Mesenchymal stem cell (in vitro differentiated cells and primary cell): ENCODE measurements around the gene ERI3.

Experiments
- DNase-seq: peaks from one replicate; pipeline ENCODE4 v3.0.0-alpha.2; 2013
- H2AFZ ChIP-seq: one replicate; pipeline ENCODE4 v1.6.1; 2013; ENCODE audit warnings: low read depth, mild to moderate bottlenecking, control low read depth, inconsistent platforms, low read length, moderate library complexity
- H2AK5ac ChIP-seq: 2 replicates; pipeline ENCODE4 v1.6.1; 2013; ENCODE audit warnings: low read length, moderate library complexity, mild to moderate bottlenecking, inconsistent platforms; ENCODE audit not compliant: severe bottlenecking
- H2BK120ac ChIP-seq: one replicate; pipeline ENCODE4 v1.6.1; 2013; ENCODE audit warnings: low read depth, mild to moderate bottlenecking, inconsistent platforms, low read length, moderate library complexity
- H2BK12ac ChIP-seq, 2 experiments: one replicate each; pipeline ENCODE4 v1.6.1; 2013; ENCODE audit warnings: inconsistent platforms in 2 of 2, low read length in 2 of 2, mild to moderate bottlenecking in 2 of 2, moderate library complexity in 2 of 2, control low read depth in 1 of 2
- H2BK15ac ChIP-seq: one replicate; pipeline ENCODE4 v1.6.1; 2013; ENCODE audit warnings: mild to moderate bottlenecking, low read depth, inconsistent platforms; ENCODE audit not compliant: poor library complexity, severe bottlenecking
- H2BK5ac ChIP-seq: 2 replicates; pipeline ENCODE4 v1.6.1; 2013; ENCODE audit warnings: low read depth, mild to moderate bottlenecking, low read length, control low read depth, inconsistent platforms; ENCODE audit not compliant: poor library complexity, severe bottlenecking
- H3K14ac ChIP-seq, 2 experiments: one replicate each; pipeline ENCODE4 v1.6.1; 2013; ENCODE audit warnings: inconsistent platforms in 2 of 2, low read length in 2 of 2, control low read depth in 1 of 2, mild to moderate bottlenecking in 1 of 2, moderate library complexity in 1 of 2
- H3K18ac ChIP-seq, 2 experiments: one replicate each; pipeline ENCODE4 v1.6.1; 2013; ENCODE audit warnings: inconsistent platforms in 2 of 2, low read length in 2 of 2, control low read depth in 1 of 2, low read depth in 1 of 2, mild to moderate bottlenecking in 1 of 2
- H3K23ac ChIP-seq, 2 experiments: one replicate each; pipeline ENCODE4 v1.6.1; 2013; ENCODE audit warnings: inconsistent platforms in 2 of 2, low read length in 2 of 2, mild to moderate bottlenecking in 2 of 2, moderate library complexity in 2 of 2, control low read depth in 1 of 2
- H3K27ac ChIP-seq: 2 replicates; pipeline ENCODE4 v1.5.1; 2013; ENCODE audit warnings: mild to moderate bottlenecking, moderate library complexity, low read length, control low read depth, inconsistent platforms; ENCODE audit not compliant: poor library complexity, severe bottlenecking
- H3K27me3 ChIP-seq, 2 experiments: 2 replicates each; pipeline versions ENCODE4 v1.6.1 to v1.7.0; 2013; ENCODE audit warnings: low read length in 2 of 2, mild to moderate bottlenecking in 2 of 2, moderate library complexity in 2 of 2, control low read depth in 1 of 2, inconsistent platforms in 1 of 2; ENCODE audit not compliant: control insufficient read depth in 1 of 2, insufficient read depth in 1 of 2
- H3K36me3 ChIP-seq, 2 experiments: 2 replicates each; pipeline versions ENCODE4 v1.6.1 to v1.7.0; 2013; ENCODE audit warnings: low read length in 2 of 2, control low read depth in 1 of 2, inconsistent platforms in 1 of 2, low read depth in 1 of 2, mild to moderate bottlenecking in 1 of 2; ENCODE audit not compliant: insufficient read depth in 2 of 2, control insufficient read depth in 1 of 2
- H3K4ac ChIP-seq, 2 experiments: one replicate each; pipeline ENCODE4 v1.6.1; 2013; ENCODE audit warnings: inconsistent platforms in 2 of 2, low read length in 2 of 2, mild to moderate bottlenecking in 2 of 2, moderate library complexity in 2 of 2, control low read depth in 1 of 2, low read depth in 1 of 2
- H3K4me1 ChIP-seq: 2 replicates; pipeline ENCODE4 v1.6.1; 2013; ENCODE audit warnings: low read depth, low read length, control low read depth; ENCODE audit not compliant: control insufficient read depth, insufficient read depth
- H3K4me2 ChIP-seq: 2 replicates; pipeline ENCODE4 v1.6.1; 2013; ENCODE audit warnings: low read length, mild to moderate bottlenecking, inconsistent platforms; ENCODE audit not compliant: poor library complexity, severe bottlenecking
- H3K4me3 ChIP-seq, 2 experiments: 2 replicates each; pipeline versions ENCODE4 v1.5.1 to v1.7.0; 2013; ENCODE audit warnings: low read length in 2 of 2, mild to moderate bottlenecking in 2 of 2, control low read depth in 1 of 2, low read depth in 1 of 2; ENCODE audit not compliant: insufficient read depth in 1 of 2
- H3K79me1 ChIP-seq: replicated peaks from 2 replicates; pipeline ENCODE4 v1.6.1; 2013; ENCODE audit warnings: mild to moderate bottlenecking, control low read depth, low read length, inconsistent platforms; ENCODE audit not compliant: poor library complexity, severe bottlenecking
- H3K9ac ChIP-seq: 2 replicates; pipeline ENCODE4 v1.7.0; 2013; ENCODE audit warnings: mild to moderate bottlenecking, low read length, moderate library complexity
- H3K9me3 ChIP-seq: 2 replicates; pipeline ENCODE4 v1.7.0; 2013; ENCODE audit warnings: mild to moderate bottlenecking, low read length; ENCODE audit not compliant: control insufficient read depth
- H4K8ac ChIP-seq: one replicate; pipeline ENCODE4 v1.6.1; 2013; ENCODE audit warnings: inconsistent platforms, mild to moderate bottlenecking, low read length, moderate library complexity
- H4K91ac ChIP-seq: one replicate; pipeline ENCODE4 v1.6.1; 2013; ENCODE audit warnings: mild to moderate bottlenecking, low read length, inconsistent platforms
- WGBS: methylation state at CpG from one replicate; pipeline ENCODE4 v1.1.7; 2013; ENCODE audit warnings: mixed read lengths; 5-methylcytosine and 5-hydroxymethylcytosine counted together

Gene ERI3

GRCh38 chr1:44355582-44356305 lies 687 bp upstream of the ERI3 start:
- Histone ChIP-seq H3K79me1 (peaks cover 27% of the 10 kb centered on the region), H3K4me1 (peaks cover 2% of the 10 kb centered on the region), H2AFZ (peak overlapping the region; percentile 73), H3K9me3 (no peaks in the 10 kb centered on the region), H3K36me3 (no peaks in the 10 kb centered on the region), H2BK15ac (no peak overlapping the region), H3K14ac (no peak overlapping the region), H3K27ac (no peak overlapping the region), H2BK5ac (no peak overlapping the region), H2BK120ac (no peak overlapping the region), H2BK12ac (no peak overlapping the region), H2AK5ac (no peak overlapping the region), H3K9ac (peak overlapping the region; percentile 92), H3K4ac (peak overlapping the region in 1 of 2 experiments; percentile 2), H3K4me3 (peak overlapping the region in 1 of 2 experiments; percentile 86), H3K4me2 (peak overlapping the region; percentile 39), H4K91ac (no peak overlapping the region), H3K18ac (peak overlapping the region in 1 of 2 experiments; percentile 14), H4K8ac (peak overlapping the region; percentile 89), H3K27me3 (no peaks in the 10 kb centered on the region), H3K23ac (no peak overlapping the region)
- no peak for DNase-seq
- 82% methylated on average over 11 of the region's 12 CpGs for WGBS

GRCh38 chr1:44354268-44354839 lies 703 bp downstream of the ERI3 start:
- peak overlapping the region in 1 of 2 experiments; percentile 97 for H3K23ac ChIP-seq
- peak overlapping the region; percentile 34 for H4K91ac ChIP-seq

GRCh38 chr1:44353604-44354003 lies 1.5 kb downstream of the ERI3 start:
- H3K23ac ChIP-seq: no peak overlapping the region
- no CpG with 5 or more reads among the region's 1 CpG for WGBS
- DNase-seq: no peak

More at GRCh38 chr1:44354268-44354839, 703 bp downstream of the ERI3 start:
- Histone ChIP-seq H3K4me3 (peak overlapping the region; percentile 86 to 95), H3K36me3 (peaks cover 0 to 5% of the 10 kb centered on the region in 2 experiments), H2AFZ (peak overlapping the region; percentile 100), H3K4me2 (peak overlapping the region; percentile 97), H3K79me1 (peaks cover 30% of the 10 kb centered on the region), H3K4me1 (peaks cover 2% of the 10 kb centered on the region), H2BK12ac (no peak overlapping the region), H3K9ac (peak overlapping the region; percentile 92), H2BK15ac (no peak overlapping the region), H3K4ac (peak overlapping the region; percentile 76 to 86), H2AK5ac (no peak overlapping the region), H4K8ac (peak overlapping the region; percentile 82), H2BK120ac (no peak overlapping the region), H3K27ac (no peak overlapping the region), H3K14ac (peak overlapping the region in 1 of 2 experiments; percentile 84), H2BK5ac (peak overlapping the region; percentile 53), H3K27me3 (no peaks in the 10 kb centered on the region), H3K9me3 (no peaks in the 10 kb centered on the region), H3K18ac (peak overlapping the region; percentile 70 to 85)
- 43% methylated on average over 10 of the region's 10 CpGs for WGBS
- peak; percentile 28 for DNase-seq

DNA sequence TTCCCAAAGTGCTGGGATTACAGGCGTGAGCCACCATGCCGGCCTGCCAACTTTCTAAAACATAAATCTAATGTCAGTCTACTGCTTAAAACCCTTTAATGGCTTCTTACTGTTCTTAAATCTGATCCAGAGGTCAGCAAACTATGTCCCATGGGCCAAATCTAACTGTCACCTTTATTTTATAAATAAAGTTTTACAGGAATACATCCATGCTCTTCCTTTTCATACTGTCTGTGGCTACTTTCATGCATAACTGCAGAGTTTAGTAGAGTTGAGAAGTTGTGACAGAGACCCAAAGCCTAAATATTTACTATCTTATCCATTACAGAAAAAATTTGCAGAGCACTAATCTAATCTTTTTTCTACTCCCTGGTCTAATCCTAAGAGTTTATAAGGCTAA lies 3.8 kb downstream of the ERI3 start:
- H3K18ac ChIP-seq: no peak overlapping the region
- H2BK5ac ChIP-seq: no peak overlapping the region
- no peak overlapping the region for H2BK15ac ChIP-seq
- H4K91ac ChIP-seq: no peak overlapping the region
- H2AFZ ChIP-seq: no peak overlapping the region
- no peak overlapping the region for H3K23ac ChIP-seq
- 93% methylated on average over 2 of the region's 2 CpGs for WGBS
- H2AK5ac ChIP-seq: no peak overlapping the region
- no peak overlapping the region for H3K27ac ChIP-seq
- no peak overlapping the region for H3K4me3 ChIP-seq
- no peaks in the 10 kb centered on the region for H3K27me3 ChIP-seq
- no peaks in the 10 kb centered on the region for H3K9me3 ChIP-seq
- H3K9ac ChIP-seq: no peak overlapping the region
- H3K36me3 ChIP-seq: peaks cover 0 to 5% of the 10 kb centered on the region in 2 experiments
- no peak overlapping the region for H3K4me2 ChIP-seq
- H2BK120ac ChIP-seq: no peak overlapping the region
- H3K4me1 ChIP-seq: peaks cover 2% of the 10 kb centered on the region
- no peak overlapping the region for H3K14ac ChIP-seq
- no peak overlapping the region for H3K4ac ChIP-seq
- H3K79me1 ChIP-seq: peaks cover 44% of the 10 kb centered on the region
- H2BK12ac ChIP-seq: no peak overlapping the region
- no peak overlapping the region for H4K8ac ChIP-seq
- no peak for DNase-seq

More at GRCh38 chr1:44353604-44354003, 1.5 kb downstream of the ERI3 start:
- peak overlapping the region; percentile 49 for H3K4me2 ChIP-seq
- H2BK120ac ChIP-seq: no peak overlapping the region
- no peak overlapping the region for H3K4ac ChIP-seq
- no peak overlapping the region for H3K18ac ChIP-seq
- H3K79me1 ChIP-seq: peaks cover 34% of the 10 kb centered on the region
- no peak overlapping the region for H2BK15ac ChIP-seq
- peaks cover 2% of the 10 kb centered on the region for H3K4me1 ChIP-seq
- H2BK12ac ChIP-seq: no peak overlapping the region
- H2BK5ac ChIP-seq: no peak overlapping the region
- H3K9ac ChIP-seq: no peak overlapping the region
- H3K27ac ChIP-seq: no peak overlapping the region
- H4K8ac ChIP-seq: no peak overlapping the region
- H3K9me3 ChIP-seq: no peaks in the 10 kb centered on the region
- peaks cover 0 to 5% of the 10 kb centered on the region in 2 experiments for H3K36me3 ChIP-seq
- H2AK5ac ChIP-seq: no peak overlapping the region
- H3K4me3 ChIP-seq: peak overlapping the region in 1 of 2 experiments; percentile 86
- no peak overlapping the region for H2AFZ ChIP-seq
- H3K27me3 ChIP-seq: no peaks in the 10 kb centered on the region
- H3K14ac ChIP-seq: no peak overlapping the region
- H4K91ac ChIP-seq: no peak overlapping the region
